DND-41 (cell line): ENCODE data around the gene SUMO4.

Source experiments
- EZH2 ChIP-seq: IDR thresholded peaks from 3 replicates; pipeline ENCODE4 v1.6.1; 2012; ENCODE audit warnings: borderline replicate concordance, low read depth, mild to moderate bottlenecking, moderate library complexity, low read length, inconsistent platforms; ENCODE audit not compliant: severe bottlenecking
- TF ChIP-seq, protein P1 (sequence below): IDR thresholded peaks from 2 replicates; pipeline ENCODE4 v1.5.1; 2012; ENCODE audit warnings: borderline replicate concordance, low read length, moderate library complexity, mild to moderate bottlenecking; ENCODE audit not compliant: poor library complexity, severe bottlenecking; ENCODE audit errors: extremely low read depth

DNA sequence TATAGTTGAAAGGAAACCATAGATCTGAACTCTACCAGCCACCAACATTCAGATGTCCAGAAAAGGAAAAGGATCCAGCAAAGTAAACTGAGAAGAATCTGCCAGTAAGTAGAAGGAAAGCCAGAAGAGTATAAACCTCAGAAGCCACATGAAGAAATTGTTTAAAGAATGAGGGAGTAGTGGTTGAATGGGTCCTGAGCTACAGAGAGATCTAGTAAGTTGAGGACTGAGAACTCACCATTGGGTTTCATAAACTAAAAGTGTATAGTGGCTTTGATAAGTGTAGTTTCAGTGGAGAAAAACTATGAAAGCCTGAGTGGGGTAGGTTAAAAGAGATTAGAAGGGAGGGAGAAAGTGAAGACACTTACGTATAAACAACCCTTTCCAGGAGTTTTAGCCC lies 32.0 kb upstream of the SUMO4 start:
- TF ChIP-seq, protein P1, sequence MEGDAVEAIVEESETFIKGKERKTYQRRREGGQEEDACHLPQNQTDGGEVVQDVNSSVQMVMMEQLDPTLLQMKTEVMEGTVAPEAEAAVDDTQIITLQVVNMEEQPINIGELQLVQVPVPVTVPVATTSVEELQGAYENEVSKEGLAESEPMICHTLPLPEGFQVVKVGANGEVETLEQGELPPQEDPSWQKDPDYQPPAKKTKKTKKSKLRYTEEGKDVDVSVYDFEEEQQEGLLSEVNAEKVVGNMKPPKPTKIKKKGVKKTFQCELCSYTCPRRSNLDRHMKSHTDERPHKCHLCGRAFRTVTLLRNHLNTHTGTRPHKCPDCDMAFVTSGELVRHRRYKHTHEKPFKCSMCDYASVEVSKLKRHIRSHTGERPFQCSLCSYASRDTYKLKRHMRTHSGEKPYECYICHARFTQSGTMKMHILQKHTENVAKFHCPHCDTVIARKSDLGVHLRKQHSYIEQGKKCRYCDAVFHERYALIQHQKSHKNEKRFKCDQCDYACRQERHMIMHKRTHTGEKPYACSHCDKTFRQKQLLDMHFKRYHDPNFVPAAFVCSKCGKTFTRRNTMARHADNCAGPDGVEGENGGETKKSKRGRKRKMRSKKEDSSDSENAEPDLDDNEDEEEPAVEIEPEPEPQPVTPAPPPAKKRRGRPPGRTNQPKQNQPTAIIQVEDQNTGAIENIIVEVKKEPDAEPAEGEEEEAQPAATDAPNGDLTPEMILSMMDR: no peak
- TF ChIP-seq EZH2: no peak
